ENCODE measurements around the gene METTL16.

GRCh38 chr17:2405247-2405926, 106.3 kb downstream of the METTL16 start:
- TF ChIP-seq, protein P1, sequence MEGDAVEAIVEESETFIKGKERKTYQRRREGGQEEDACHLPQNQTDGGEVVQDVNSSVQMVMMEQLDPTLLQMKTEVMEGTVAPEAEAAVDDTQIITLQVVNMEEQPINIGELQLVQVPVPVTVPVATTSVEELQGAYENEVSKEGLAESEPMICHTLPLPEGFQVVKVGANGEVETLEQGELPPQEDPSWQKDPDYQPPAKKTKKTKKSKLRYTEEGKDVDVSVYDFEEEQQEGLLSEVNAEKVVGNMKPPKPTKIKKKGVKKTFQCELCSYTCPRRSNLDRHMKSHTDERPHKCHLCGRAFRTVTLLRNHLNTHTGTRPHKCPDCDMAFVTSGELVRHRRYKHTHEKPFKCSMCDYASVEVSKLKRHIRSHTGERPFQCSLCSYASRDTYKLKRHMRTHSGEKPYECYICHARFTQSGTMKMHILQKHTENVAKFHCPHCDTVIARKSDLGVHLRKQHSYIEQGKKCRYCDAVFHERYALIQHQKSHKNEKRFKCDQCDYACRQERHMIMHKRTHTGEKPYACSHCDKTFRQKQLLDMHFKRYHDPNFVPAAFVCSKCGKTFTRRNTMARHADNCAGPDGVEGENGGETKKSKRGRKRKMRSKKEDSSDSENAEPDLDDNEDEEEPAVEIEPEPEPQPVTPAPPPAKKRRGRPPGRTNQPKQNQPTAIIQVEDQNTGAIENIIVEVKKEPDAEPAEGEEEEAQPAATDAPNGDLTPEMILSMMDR (IDR thresholded peaks at IDR 0.05), result no peak
- TF ChIP-seq POLR2A (IDR thresholded peaks at IDR 0.05), result no peak
